ENCODE results near the gene MAP3K3.
A peak's percentile ranks its signal among the peaks of the same experiment; 100 is the strongest.

Gene MAP3K3

GRCh38 chr17:63653050-63653449 is 30.8 kb downstream of the MAP3K3 start:
- no peak for DNase-seq (ENCODE audit: low spot score)

GRCh38 chr17:63657786-63658185 is 35.6 kb downstream of the MAP3K3 start:
- DNase-seq (ENCODE audit: low spot score) = no peak

- DNase-seq (ENCODE audit: low spot score) = no peak
Observed at GRCh38 chr17:63658366-63658765, 36.1 kb downstream of the MAP3K3 start.

GRCh38 chr17:63659850-63660249 is 37.6 kb downstream of the MAP3K3 start:
- DNase-seq (ENCODE audit: low spot score) = no peak

GRCh38 chr17:63665527-63666214 is 43.5 kb downstream of the MAP3K3 start:
- DNase-seq (ENCODE audit: low spot score) = no peak

- no peak for DNase-seq (ENCODE audit: low spot score)
Observed at GRCh38 chr17:63672856-63673255, 50.6 kb downstream of the MAP3K3 start.

- DNase-seq (ENCODE audit: low spot score) = no peak
Observed at GRCh38 chr17:63675231-63675606, 53.0 kb downstream of the MAP3K3 start.

GRCh38 chr17:63675607-63676546 is 53.7 kb downstream of the MAP3K3 start:
- DNase-seq (ENCODE audit: low spot score) = peak; percentile 70

- DNase-seq (ENCODE audit: low spot score) = no peak
Observed at GRCh38 chr17:63676584-63676983, 54.4 kb downstream of the MAP3K3 start.

- no peak for DNase-seq (ENCODE audit: low spot score)
Observed at GRCh38 chr17:63679214-63679613, 57.0 kb downstream of the MAP3K3 start.

- DNase-seq (ENCODE audit: low spot score) = no peak
Observed at GRCh38 chr17:63680700-63681099, 58.5 kb downstream of the MAP3K3 start.

GRCh38 chr17:63681530-63681929 is 59.3 kb downstream of the MAP3K3 start:
- DNase-seq (ENCODE audit: low spot score) = no peak

GRCh38 chr17:63682441-63682840 is 60.2 kb downstream of the MAP3K3 start:
- DNase-seq (ENCODE audit: low spot score) = no peak

GRCh38 chr17:63682981-63683380 is 60.8 kb downstream of the MAP3K3 start:
- DNase-seq (ENCODE audit: low spot score) = no peak

- DNase-seq (ENCODE audit: low spot score) = peak; percentile 22
Observed at GRCh38 chr17:63685041-63685440, 62.8 kb downstream of the MAP3K3 start.

- no peak for DNase-seq (ENCODE audit: low spot score)
Observed at GRCh38 chr17:63685578-63685977, 63.4 kb downstream of the MAP3K3 start.

GRCh38 chr17:63686138-63686685 is 64.0 kb downstream of the MAP3K3 start:
- DNase-seq (ENCODE audit: low spot score) = no peak

- DNase-seq (ENCODE audit: low spot score) = no peak
Observed at GRCh38 chr17:63688396-63689020, 66.3 kb downstream of the MAP3K3 start.

GRCh38 chr17:63689479-63689878 is 67.3 kb downstream of the MAP3K3 start:
- DNase-seq (ENCODE audit: low spot score) = no peak

GRCh38 chr17:63692195-63692816 is 70.1 kb downstream of the MAP3K3 start:
- no peak for DNase-seq (ENCODE audit: low spot score)

- no peak for DNase-seq (ENCODE audit: low spot score)
Observed at GRCh38 chr17:63693411-63694113, 71.3 kb downstream of the MAP3K3 start.
